GM19239 (cell line): ENCODE measurements around the gene OLFML2A.
"Not testable (repeated sequence)": the region's sequence is repeated elsewhere in the genome, so short reads cannot be mapped to it uniquely, and the experiment has no call there.

ENCODE experiments used
- DNase-seq: peaks from one replicate; pipeline ENCODE4 v3.0.0; 2011; ENCODE audit warnings: low spot score; ENCODE audit not compliant: insufficient read length
- FAIRE-seq: peaks from 2 replicates; lab custom pipeline; 2011; peaks lifted over from hg19 to GRCh38; lab: Jason Lieb, UNC

The OLFML2A gene

DNA sequence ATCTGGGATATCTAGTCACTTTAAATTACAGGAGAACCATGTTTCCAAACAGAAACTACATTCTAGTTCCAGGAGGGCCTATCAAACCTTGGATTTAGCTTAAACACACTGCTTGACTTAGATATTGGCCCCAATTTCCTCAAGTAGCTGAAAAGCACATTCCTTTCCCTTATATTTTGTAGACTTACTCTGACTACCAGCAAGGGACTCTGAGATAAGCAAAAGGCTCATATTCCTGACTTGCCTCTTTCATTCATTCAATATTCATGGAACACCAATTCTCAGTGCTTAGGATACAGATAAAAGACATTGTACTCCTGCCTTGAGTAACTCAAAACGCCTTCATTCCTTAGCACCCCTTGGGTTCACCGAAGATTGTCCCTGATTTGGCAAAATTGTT is 17.6 kb upstream of the OLFML2A start:
- DNase-seq, result no peak
- no peak for FAIRE-seq

DNA sequence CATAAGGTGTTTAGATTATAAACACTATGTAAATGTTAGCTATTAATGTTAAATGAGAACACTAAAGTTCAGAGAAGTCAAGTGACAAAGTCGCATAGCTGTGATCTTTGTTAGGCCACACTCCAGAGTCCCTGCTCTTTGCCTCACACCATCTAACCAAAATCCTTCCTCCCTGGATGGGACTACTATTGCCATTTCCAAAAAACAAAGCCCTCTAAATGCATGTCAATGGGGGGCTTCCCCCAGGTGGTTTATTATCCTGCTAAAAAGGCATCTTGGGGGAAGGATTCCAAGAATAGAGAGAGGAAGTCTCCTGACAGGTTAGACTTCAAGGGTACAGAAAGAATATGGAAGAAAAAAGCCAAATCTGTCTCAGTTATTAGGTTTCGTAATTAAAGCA is 16.2 kb upstream of the OLFML2A start:
- DNase-seq (no peak), FAIRE-seq (no peak)

DNA sequence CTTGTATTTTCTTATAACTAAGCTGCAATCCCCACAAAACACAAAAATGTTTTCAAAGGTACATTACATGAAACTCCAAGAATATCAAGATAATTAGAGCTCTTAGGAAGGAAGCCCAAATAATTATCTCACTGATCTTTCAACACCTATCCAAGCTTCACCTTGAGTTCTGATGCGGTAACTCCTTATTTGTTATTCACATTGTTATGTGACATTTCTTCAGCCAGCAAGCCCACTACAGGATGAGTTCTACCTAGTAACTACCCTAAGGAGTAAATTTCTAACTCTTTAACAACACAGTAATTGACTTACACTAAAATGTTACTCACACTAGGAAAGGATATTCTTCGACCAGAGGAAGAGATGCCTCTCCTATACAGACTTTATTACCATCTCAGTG is 15.7 kb upstream of the OLFML2A start:
- FAIRE-seq (no peak), DNase-seq (no peak)

DNA sequence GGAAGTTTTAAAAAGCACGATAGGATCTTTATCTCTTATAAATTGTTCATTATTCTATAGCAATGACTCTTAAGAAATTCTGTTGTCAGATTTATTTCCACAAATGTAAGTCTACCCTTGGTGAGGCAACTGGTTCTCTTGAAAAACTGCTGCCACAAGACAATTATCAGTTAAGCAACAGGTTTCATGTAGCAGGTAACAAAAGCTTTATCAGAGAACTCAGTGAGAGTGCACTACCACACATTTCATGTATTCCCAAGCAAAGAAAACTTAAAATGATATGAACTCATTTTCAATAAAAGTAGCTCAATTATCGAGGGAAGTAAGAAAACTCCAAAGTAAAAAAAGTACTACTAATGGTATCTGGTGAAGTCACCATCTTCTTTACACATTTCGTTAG is 15.2 kb upstream of the OLFML2A start:
- FAIRE-seq (no peak), DNase-seq (no peak)

DNA sequence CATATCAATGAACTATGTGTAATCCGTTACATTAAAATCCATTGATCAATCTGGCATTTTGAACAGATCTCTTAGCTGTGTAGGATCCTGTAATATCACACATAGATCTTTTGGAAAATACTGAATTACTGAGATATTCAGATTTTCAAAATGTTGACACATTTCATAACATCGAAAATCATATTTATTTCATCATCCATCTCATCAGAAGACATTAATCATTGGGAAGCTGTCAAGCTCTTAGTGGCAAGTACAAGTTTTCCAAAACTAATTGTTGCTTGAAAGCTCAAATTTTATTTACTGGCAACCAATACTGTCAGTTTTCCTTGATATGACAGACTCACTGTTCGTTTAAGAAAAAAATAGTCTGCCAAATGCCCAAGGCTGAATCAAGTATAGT is 14.3 kb upstream of the OLFML2A start:
- no peak for FAIRE-seq

DNA sequence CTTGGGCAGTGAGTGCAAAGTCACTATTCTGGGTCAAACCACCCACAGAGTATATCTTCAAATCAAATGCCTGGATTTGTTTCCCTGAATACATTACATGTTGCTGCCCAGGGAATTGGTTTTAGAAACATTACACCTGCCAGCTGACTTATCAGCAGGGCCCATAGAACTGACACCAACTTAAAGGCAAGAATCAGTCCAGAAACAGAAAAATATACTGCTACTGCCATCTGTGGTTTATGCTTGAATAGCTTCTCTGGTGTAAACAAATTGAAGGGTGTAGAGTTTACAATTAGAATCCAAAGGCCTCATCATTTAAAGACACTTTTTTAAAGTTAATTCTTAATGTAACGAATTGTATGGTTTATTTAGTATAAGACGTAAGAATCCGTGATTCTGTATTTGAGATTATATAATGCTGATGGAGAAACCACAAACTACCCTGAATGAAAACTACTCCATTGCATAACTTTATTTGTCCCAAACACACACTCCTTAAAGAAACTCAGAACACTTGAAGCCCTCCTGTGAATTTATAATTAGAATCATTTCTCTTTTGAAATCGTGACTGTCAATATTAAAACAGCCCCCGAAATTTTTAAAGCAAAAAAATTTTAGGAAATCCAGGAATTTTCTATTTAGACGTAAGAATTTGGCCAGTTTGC is 12.0 kb upstream of the OLFML2A start:
- DNase-seq, result no peak
- peak; percentile 42 for FAIRE-seq

More for the DNA sequence above, 14.3 kb upstream of the OLFML2A start:
- DNase-seq, result no peak

DNA sequence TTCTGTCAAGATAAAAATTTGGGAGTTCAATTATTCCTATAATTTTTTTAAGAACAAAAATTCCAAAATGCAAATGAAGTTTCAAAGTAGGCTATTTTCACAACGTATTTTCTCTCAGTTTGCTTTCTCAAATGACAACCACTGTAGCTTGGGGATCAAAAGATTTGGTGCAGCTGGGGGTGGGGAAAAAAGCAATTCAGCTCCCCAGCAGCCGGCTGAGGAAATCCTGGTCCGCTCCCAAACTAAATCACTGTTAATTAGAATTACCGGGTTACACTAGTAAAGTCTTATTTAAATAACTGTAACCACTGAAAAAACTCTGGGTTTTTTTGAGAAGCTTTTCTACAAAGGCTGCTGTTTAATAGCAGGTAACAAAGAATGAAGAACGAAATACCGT is 11.5 kb upstream of the OLFML2A start:
- DNase-seq (no peak), FAIRE-seq (no peak)

DNA sequence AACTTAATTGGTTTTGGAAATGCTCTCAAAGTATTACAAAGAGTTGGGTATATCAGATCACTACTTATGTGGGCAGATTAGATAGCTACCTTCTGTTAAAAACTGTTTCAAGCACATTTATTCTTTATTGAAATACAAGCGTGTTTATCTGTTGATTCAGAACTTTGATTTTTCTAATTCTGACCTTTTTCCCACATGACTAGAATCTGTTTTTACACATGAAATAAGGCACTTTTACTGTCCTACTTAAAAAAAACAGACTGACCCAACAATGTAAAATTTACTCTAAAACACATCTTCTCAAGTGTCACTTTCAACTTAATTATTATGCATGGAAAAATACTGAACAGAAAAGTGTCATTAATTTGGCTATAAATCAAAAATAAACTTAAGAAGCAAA is 10.6 kb upstream of the OLFML2A start:
- no peak for FAIRE-seq
- DNase-seq, result no peak

DNA sequence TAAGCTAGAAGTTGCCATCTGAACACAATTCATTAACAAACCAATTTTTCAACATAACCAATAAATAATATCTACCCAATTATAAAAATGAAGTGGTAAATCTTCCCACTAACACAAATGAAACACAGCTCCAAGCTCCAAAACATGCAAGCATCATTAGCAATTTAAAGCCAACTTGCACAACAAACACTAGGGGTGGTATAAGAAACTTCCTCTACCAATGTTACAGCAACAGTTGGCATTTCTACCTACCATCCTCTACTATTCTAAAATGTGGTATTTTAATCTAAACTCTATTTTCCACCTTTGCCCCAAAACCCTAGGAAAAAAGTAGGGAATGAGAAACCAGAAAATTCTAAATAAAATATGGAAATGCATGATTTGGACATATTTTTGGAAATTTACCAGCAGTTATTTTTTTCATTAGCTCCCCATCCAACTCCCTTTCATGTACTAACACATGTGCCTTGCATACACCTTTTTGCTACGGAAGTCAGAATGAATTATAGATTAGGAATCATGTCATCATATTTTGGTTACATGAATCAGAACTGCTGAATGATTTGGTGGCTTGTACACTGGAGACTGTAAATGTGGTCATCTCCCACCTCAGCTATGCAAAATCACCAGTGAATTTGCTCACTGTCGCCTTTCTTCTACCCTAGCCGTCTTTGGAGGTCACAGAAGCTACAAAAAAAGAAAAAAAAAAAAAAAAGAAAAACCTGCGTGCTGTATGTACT is 9.9 kb upstream of the OLFML2A start:
- FAIRE-seq (no peak), DNase-seq (no peak)

DNA sequence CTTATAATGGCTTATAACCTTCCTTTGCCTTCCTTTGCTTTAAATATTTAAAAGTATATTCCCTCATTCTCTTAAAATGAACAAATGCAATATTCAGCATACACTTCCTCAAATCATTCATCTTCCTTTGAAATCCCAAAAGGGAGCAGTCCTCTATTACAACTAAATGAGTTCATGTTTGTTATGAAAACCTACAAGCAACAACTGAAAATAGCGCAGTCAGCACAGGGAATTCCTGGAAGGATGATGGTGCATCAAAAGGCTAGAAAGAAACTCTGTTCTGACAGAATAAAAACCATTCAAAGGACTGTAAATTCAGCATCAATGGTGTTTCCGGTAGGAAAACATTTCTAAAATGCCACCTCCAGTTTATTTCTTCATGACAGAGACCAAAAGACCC is 9.1 kb upstream of the OLFML2A start:
- FAIRE-seq (no peak), DNase-seq (no peak)

DNA sequence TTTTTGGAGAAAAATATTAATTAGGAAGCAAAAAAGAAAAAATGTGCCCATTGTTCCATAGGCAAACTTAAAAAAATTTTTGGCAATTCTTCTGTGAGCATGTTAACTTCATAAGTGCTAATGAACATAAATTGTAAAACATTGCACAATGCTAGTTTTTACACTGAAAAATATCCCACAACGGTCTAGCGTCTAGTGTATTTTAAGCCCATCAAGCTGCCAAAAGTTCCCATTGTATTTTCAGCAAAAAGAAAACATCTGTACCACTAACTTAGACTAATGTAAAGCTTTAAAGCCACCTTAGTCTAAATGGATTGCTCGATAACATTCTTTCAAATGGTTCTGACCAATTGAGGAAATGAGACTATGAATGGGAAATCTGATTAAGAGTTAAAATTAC is 8.6 kb upstream of the OLFML2A start:
- FAIRE-seq (no peak), DNase-seq (no peak)

DNA sequence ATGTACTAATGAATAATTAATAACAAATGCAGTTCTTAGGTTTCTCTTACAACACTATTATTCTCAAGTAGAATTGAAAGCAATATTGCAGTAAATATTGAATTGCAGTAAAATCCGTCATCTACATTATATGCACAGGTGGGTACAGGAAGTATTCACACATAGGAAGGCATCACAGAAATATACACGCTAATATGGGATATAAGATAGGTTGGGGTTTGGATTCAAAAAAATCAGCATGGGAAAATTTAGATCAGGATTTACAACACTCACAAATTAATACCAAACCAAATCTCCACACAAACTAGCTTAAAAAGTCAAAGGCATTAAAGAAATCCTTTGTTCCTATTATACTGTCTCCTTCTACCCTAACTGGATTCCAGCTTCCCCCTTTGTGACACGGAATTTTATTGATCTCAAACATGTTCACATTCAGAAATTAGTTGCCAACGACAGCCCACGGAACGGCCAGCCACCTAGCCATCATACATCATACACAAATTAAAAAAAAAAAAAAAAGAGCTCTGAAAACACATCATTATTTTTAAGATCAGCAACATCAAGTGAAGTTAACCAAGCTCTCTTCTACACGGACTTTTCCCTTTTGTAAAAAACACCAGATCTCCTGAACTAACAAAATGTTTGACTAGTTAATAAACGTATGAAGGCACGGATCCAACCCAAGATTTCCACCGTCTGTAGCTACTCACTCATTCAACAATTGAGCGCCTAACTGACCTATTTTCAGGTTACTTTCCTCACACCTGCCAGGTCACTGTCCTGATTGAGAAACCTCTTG is 8.0 kb upstream of the OLFML2A start:
- DNase-seq (no peak), FAIRE-seq (no peak)

DNA sequence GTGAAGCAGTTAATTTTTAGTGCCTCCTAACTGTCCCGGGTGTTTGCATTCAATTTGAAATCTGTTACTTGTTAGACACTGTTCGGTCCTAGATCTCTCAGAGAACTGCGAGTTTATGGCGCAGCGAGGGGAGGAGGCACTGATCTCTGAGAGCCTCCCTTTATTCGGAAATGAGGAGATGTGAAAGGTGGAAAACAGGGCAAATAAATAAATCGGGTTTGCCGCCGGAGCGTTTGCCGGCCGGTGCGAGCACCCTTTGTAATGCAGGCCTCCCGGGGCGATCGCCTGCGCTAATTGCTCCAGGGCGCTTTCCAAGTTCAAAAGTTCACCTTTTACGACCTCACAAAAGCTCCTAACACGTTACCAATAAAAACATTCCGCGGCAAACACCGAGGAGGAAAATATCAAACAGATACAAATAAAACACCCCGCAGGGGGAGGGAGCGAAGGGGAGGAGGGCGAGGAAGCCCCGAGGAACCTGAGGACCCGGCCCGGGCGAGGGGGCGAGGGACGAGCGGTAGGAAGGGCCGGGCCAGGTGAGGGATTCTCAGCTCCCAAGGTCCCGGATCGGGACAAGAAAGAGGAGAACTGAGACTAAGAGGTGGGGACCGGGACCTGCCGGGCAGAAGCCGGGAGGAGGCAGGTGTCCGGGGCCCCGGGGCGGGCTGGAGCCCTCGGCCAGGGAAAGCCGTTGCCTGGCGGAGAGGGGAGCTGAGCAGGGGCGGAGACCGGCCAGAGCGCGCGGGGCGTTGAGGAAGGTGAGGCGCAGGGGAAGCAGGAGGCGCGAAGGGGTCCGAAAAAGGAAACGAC is 7.2 kb upstream of the OLFML2A start:
- FAIRE-seq (peak; percentile 51), DNase-seq (no peak)

DNA sequence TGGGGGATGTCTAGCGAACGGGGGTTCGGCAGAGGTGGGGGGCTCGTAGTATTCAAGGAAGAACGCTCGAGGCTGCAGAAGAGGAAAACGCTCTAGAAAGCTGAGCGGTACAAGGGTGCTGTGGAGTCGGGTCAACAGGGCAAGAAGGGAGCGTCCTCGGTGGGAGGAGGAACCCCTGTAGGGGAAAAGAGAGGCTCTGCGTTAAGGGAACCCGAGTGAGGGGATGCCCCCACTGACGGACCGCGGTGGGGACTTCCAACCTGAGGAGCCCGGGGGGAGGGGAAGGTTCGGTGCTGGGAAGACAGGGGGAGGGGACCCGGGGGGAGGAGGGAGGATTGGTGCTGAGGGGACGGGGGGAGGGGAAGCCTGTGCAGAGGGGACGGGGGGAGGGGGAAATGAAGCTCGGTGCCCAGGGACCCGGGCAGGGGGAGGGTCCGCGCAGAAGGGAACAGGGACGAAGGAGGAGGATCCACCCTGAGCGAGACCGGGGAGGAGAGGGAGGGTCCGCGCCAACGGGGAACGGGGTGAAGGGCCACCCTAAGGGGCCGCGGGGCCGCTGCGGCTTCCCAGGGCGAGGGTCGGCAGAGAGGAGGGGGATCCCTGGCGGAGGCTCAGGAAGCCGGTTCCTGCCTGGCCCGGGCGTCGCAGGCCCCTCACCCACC is 6.4 kb upstream of the OLFML2A start:
- no peak for FAIRE-seq

DNA sequence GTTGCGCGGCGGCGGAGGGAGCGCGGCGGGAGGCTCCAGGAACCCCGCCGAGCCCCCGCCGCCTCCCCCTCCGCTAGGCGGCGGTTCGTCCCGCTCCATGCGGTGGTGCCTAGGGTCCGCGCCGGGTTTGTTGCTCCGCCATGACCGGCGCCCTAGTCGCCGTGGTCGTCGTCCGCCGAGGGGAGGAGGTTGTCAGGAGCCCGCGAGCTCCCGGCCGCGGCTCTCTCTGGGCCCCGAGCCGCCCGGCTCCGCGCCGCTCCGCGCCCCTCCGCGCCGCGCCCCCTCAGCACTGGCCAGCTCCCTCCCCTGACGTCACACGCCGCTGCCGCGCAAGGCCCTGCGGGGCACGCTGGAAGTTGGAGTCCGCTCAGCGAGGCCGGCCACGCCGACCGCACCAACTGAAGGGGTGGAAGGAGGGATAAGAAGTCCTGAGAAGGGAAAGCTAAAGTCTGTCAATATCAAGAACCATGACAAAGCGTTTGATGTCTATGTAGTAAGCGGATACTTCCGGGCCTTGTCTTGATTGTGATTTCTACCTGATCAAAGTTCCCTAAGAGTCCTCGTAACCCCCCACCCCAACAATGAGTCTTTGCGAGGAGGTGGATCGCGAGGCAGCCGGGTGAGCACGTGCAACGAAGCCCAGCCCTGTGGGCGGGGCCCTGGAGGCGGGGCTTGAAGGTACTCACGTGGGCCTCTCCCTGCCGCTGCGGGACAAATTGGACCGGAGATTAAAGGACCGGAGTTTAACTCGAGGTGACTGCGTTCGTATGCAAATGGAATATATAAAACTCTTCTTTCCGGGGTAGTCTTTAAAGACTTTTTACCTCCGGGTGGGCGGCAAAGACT is 5.7 kb upstream of the OLFML2A start, which contains the start of gene NR6A1:
Gene NR6A1 (minus strand): TSS at position 291 of the 846 bp plus-strand sequence.
- FAIRE-seq (peak; percentile 95), DNase-seq (peak; percentile 97)

More for the DNA sequence above, 6.4 kb upstream of the OLFML2A start:
- no peak for DNase-seq

DNA sequence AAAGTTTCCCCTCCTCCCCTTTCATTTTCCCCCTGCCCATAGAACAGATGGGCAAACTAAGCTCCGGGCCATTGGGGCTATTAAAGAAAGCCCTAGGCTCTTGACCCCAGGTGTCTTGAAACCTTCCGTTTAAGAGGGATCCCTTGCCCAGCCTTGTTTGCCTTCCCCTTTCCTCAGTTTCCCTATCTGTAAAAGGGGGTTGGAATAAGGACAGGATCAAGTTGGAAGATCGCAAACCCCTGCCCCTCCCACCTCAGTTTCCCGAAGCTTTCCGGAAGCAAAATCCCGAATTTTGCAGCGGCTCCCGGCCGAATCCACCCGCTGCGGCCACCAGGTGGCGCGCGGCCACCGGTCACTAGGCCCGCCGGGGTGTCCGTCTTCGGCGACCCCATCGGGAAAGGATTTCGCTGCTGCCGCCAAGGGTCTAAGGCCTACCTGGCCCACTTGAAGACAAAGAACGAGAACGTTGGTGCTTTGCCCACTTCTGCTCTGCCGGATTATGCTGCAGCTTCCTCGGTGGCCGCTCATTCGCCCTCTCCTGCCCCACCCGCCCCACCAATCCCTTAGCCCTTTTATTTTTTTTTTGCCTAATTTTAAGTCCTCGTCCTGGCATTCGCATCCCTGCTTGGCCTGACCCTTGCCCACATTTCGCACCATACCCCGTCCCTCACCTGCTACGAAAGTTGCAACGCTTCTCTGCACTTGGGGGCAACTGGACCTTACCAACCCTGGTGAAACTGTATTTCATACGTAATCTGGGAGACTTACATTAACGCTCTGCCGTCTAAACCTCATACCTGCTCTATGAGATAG is 4.9 kb upstream of the OLFML2A start:
- DNase-seq (no peak), FAIRE-seq (no peak)

DNA sequence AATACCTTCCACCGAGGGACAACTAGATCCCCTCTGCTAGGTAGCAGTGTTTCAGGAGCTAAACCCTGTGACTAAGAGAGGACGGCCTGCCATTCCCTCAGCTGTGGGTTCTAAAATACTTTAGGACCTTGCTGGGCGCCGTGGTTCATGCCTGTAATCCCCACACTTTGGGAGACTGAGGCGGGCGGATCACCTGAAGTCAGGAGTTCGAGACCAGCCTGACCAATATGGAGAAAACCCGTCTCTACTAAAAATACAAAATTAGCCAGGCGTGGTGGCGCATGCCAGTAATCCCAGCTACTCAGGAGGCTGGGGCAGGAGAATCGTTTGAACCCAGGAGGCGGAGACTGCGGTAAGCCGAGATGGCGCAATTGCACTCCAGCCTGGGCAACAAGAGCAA is 4.1 kb upstream of the OLFML2A start:
- DNase-seq, FAIRE-seq: not testable (repeated sequence)
